Activated naive CD4-positive, alpha-beta T cell treated with anti-CD3 and anti-CD28 coated beads, Interleukin-2, amount 50 U/mL, for 72 hours (primary cell): ENCODE measurements around the gene JAM3. TPM values are rescaled to one million over a fixed set of nuclear protein-coding genes. Genes with fewer than 3 reads are reported as not detected.

Experiments used
- ATAC-seq, 2 donors: fragments of 150-1000 bp; cut with Tn5 transposase; 2 replicates each; pipeline ENCODE4 v1.10.0; 2021; ENCODE audit warnings: mild to moderate bottlenecking in 2 of 2, moderate library complexity in 2 of 2
- DNase-seq, 2 donors: peaks; one replicate each; pipeline ENCODE4 v3.0.0; 2021 to 2022; ENCODE audit warnings: low spot score in 2 of 2
- H3K27ac Mint-ChIP-seq, 2 donors: one replicate each; pipeline ENCODE4 v1.8.0; 2022; ENCODE audit warnings: mild to moderate bottlenecking in 2 of 2, mixed read lengths in 2 of 2
- H3K36me3 Mint-ChIP-seq, 2 donors: one replicate each; pipeline ENCODE4 v1.8.0; 2022; ENCODE audit warnings: mixed read lengths in 2 of 2
- H3K9me3 Mint-ChIP-seq, 2 donors: one replicate each; pipeline ENCODE4 v1.8.0; 2022; ENCODE audit warnings: mixed read lengths in 2 of 2
- total RNA-seq, 2 donors: library from RNA; stranded (reverse); gene quantifications; one replicate each; pipeline ENCODE4 v1.2.3, GENCODE V29; 2022

JAM3 gene
- total RNA-seq, 2 donors from 2014 or later = 0.98 to 17.7 TPM

DNA sequence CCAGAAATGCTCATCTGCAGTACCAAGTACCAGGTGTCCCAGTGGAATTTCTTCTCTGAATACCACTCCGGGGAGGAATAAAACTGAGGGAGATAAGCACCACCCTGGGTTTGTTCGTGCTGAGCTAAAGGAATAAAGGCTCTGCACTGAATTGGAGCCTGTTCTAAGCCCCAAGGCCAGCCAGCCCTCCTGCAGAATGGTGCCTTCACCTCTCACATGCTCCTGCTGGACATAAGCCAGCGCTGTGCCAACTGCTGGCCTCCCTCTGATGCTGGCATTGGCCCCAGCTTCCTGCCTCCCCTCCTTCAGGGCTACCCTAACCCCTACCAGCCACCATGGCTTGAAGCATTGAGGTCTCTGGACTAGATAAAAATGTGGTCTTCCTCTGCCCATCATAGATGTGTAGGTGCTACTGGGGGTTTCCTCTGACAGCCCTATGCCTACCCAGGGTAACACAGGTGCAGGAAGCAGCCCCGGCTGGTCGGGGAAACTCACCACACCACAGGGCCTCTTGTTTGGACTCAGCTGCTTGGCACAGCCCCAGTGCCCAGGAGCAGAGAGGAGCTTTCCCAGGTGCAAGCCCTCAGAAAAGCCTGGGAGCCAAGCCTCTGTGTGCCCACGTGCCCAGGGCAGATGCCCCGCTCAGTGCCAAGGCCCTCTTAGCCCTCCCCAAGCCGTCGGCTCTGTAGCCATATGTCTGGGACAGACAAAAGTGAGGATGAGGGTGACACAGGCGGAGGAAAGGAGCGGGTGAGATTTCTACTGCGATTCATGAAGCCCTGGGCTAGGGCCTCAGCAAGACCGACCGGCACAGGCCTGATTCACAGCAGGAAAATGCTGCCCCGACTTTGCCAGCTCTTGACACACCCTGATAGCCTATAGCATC, 34.1 kb upstream of the JAM3 start:
- H3K9me3 Mint-ChIP-seq = peaks cover 0 to 4% of the 10 kb centered on the region in 2 donors
- ATAC-seq (no peak), DNase-seq (no peak)
- H3K27ac Mint-ChIP-seq = no peak overlapping the region
- peaks cover 0 to 15% of the 10 kb centered on the region in 2 donors for H3K36me3 Mint-ChIP-seq

DNA sequence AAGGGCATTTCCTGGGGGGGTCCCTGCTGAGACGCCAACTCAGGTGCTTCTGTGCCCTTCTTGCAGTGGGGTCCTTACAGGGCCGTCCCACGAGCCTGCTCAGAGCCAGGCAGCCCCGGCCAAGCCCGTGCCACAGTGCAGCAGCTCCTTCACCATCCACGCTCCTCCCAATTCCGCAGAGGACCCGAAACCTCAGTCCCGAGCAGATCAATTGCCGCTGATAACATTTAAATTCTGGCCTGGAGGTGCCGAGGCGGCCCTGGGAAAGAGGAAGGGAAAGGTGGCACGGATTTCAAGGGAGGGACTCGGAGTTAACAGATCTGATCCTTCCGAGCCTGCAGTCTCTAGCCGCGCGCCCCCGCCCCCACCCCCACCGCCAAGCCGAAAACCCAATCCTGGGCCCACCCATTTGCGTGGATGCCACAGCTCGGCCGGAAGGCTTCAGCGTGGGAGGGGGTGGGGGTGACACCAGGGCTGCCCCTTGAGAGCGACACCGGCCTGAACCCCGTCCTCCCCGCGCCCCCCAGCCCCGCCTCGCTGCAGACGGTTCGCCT, 32.3 kb upstream of the JAM3 start:
- DNase-seq (peak in 1 of 2 donors; percentile 27), ATAC-seq (peak; percentile 21 to 34)
- Mint-ChIP-seq H3K9me3 (peaks cover 0 to 4% of the 10 kb centered on the region in 2 donors), H3K36me3 (peaks cover 0 to 15% of the 10 kb centered on the region in 2 donors), H3K27ac (peak overlapping the region; percentile 29 to 55)

DNA sequence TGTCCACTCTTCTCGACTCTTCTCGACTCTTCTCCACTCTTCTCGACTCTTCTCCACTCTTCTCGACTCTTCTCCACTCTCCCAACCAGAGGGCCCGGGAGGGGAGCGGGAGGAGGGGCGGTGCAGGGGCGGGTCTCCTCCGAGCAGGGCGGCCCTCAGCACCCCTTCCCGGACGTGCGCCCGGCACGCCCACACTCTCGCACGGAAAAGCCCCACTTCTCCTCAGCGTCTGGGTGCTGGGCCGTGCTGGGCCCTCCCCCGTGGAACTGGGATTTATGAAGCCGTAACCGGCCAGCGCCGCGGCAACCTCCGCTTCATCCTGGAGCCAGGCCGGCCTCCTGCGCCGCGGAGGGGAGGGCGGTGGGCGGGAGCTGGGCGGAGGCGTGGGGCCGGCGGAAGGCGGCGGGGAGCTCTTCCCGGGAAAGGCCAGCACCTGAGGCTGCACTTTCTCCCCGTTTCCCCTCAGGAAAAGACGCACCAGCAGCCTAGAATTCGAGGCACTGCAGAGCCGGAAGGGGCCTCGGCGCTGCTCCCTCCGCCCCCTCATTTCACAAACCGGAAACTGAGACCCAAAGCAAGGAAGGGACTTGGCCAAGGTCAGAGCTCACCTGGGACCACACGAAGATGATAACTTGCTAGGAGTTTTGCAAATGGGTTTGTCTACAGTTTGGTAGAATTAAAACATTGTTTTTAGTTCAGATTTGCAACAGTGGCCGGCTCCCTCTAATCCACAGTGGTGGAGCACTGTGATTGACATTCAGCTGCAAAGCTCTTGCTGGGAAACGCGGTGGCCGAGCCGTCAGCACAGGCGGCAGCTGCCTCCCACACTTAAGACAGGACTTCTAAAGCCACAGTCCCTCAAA, 31.6 kb upstream of the JAM3 start:
- Mint-ChIP-seq H3K27ac (peak overlapping the region; percentile 55 to 94), H3K9me3 (peaks cover 0 to 4% of the 10 kb centered on the region in 2 donors), H3K36me3 (peaks cover 0 to 15% of the 10 kb centered on the region in 2 donors)
- DNase-seq (peak in 1 of 2 donors; percentile 52), ATAC-seq (peak; percentile 51 to 66)

DNA sequence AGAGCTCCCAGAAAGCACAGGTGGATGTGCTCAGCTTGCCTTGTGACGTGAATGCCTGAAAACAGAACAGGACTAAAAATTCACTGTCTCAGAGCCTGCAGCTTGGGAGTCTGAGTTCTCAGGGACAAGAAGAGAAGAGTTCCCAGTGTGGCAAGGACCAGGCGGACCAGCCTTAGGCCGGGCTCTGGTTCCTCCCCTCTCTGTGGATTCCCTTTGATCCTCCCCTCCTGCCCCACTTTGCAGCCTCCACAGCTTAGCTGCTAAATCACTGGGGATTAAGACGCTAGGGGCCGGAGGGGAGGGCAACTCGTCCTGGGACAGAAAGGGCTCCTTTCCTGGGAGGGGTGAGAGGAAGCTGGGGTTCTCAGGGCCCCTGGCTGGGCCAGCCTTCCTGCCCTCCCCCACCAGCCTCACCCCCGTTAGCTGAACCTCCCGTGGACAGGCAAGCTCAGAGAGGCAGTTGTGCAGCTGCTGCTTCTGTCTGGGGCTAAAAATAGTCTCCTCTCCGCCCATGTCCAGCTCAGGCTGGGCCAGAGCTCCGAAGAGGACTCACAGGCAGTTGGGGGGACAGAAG, 29.9 kb upstream of the JAM3 start:
- no peak for ATAC-seq
- H3K36me3 Mint-ChIP-seq = peaks cover 0 to 15% of the 10 kb centered on the region in 2 donors
- peaks cover 0 to 4% of the 10 kb centered on the region in 2 donors for H3K9me3 Mint-ChIP-seq
- no peak overlapping the region for H3K27ac Mint-ChIP-seq
- DNase-seq = no peak

DNA sequence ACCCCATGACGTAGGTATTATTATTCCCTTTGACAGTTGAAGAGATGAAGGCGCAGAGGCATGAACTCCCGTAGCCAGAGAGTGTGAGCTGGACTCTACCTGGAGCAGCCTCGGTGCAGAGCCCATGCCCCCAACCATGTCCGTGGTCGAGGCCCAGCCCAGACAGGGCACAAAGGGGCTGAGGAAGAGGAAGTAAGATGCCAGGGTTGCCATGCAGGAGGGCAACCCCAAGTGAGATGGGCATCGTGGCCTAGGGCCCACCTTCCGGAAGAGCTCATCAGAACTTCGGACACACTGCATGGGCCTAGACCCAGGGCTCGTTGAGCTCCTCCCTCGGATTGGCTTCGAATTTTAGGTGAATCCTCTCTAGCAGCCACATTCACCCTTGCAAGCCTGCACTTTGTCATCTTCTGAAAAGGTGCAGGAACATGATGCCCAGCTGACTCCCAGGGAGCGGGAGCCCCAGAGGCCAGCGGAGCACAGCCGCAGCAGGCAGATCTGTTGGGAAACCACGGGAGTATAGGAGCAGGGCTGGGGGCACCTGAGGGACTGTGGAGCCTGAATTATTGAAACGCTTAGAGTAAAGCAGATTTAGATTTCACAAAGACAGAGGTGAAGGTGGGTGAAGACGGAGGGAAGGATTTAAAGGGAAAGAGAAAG, 29.0 kb upstream of the JAM3 start:
- Mint-ChIP-seq H3K9me3 (peaks cover 0 to 4% of the 10 kb centered on the region in 2 donors), H3K36me3 (peaks cover 0 to 15% of the 10 kb centered on the region in 2 donors), H3K27ac (no peak overlapping the region)
- no peak for DNase-seq
- ATAC-seq = no peak

DNA sequence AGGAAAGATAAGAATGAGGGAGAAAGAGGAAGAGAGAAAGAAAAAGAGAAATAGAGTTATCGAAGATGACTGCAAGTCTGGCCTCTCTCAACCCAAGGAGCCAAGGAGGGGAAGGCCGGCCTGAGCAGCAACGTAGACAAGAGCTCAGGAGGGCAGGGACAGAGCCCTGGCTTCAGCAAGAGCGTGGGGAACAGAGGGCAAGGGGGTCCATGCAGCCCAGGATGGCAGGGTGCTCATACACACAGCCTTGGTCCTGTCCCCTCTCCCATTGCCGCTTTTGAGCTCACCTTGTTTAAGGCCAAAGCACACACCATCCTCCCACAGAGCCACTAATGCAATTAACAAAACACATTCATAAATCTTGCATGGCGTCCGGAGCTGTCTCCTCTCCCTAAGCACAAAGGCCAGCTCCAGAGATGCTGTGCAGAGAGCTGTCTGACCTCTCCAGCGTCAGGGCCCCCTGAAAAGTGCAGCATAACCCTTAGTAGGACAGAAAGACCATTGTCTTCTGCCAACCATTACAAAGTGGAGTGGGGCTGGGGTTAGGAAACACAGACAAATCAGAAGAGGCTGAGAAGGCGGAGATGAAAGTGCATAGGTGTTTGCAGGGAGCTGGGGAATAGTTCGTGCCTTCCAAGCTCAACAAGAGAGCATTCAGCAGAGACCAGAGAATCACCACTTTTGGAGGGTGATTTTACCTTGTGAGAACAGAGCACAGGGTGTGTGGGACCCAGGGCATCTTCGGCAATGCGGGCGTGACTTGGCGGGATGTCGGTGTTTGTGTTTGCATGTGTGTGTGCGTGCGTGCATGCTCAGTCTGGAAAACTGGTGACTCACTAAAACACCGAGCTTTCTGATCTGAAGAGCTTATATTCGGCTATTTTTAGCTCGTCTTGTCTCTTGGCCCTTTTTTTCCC, 28.2 kb upstream of the JAM3 start:
- peaks cover 0 to 8% of the 10 kb centered on the region in 2 donors for H3K36me3 Mint-ChIP-seq
- no peak for DNase-seq
- ATAC-seq = no peak
- H3K9me3 Mint-ChIP-seq = peaks cover 0 to 2% of the 10 kb centered on the region in 2 donors
- no peak overlapping the region for H3K27ac Mint-ChIP-seq

DNA sequence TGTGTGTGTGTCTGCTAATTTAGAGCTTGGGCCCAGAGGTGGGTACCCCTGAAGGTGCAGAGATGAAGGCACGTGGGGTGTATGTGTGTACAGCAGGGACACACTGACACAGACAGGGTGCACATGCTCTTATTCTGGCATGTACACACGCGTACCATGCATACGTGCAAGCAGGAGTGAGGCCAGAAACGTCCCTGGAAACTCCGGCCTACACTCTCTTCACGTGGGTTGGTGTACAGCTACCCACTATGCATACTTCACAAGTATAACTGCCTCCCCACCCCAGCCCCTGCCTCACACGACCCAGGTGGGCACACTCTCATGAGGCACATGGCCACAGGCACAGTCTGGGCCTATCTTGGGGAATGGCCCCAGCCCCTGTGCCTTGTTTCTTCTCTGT, 27.5 kb upstream of the JAM3 start:
- Mint-ChIP-seq H3K36me3 (peaks cover 0 to under 1% of the 10 kb centered on the region in 2 donors), H3K27ac (no peak overlapping the region), H3K9me3 (no peaks in the 10 kb centered on the region)
- ATAC-seq (no peak), DNase-seq (no peak)

DNA sequence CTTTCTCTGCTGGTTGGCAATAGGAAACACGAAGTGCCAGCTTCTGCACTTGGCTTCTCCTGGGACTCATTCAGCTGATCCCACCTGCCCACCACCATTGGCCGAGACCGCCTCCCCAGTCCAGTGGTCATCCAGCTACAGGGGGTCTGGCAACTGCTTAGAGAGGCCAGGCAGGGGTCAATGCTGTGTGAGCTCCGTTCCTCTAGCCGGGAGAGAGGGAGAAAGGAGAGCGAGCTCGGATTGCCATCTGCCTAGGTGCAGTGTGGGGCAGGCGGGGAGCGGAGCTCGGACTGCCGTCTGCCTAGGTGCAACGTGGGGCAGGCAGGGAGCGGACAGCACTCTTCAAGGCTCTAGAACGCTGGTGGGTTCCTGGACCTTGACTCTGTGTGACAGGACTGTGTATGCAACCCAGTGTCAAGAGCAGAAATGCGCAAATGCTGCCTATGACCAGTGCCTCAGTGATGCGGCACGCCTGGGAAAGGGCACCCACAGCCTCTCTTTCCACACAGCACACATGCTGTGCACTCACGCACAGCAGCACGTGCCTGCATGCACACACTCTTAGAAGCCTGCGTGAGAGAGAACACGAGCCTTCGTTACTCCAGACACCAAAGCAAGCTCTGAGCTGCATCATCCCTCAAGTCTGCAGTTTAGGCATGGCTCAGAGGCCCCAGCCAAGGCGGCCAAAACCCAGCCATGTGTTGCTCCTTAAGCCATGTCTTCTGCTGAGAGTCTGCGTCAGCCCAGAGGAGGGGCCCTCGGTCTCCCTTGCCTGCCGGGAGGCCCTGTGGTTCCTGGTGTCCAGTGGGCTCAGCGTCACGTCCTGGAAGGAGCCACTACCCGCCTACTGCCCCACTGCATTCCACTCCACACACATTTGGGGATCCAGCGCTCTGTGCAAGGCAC, 26.8 kb upstream of the JAM3 start:
- no peak overlapping the region for H3K27ac Mint-ChIP-seq
- ATAC-seq = no peak
- no peak for DNase-seq
- H3K9me3 Mint-ChIP-seq = no peaks in the 10 kb centered on the region
- no peaks in the 10 kb centered on the region for H3K36me3 Mint-ChIP-seq

DNA sequence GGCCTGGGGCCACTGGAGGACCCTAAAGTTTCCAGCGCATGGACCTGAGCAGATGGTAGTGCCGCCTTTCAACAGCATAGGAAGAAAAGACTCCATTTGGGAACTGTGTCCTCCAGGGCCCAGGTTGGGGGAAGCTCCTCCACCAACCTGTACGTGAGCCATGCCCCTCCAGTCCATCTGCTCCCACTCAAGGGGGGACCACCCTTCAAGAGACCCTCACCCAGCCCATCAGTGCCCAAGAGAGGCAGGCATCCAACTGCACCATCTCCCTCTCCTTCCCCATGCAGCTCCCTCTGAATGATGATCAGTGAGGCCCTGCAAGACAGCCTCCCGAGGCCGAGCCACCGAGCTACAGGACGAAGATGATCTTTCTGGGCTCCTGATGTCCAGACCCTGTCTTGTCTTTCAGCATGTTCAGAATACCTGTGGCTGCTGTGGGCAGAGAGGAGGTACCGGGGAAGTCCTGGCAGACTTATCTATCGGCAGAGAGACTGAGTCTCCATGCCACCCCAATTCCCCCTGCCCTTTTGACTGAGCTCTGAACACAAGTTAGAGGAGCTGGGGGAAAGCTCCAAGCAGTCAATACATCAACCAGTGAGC, 25.0 kb upstream of the JAM3 start:
- Mint-ChIP-seq H3K27ac (peak overlapping the region in 1 of 2 donors; percentile 81), H3K36me3 (no peaks in the 10 kb centered on the region), H3K9me3 (no peaks in the 10 kb centered on the region)
- DNase-seq = no peak
- ATAC-seq = no peak

DNA sequence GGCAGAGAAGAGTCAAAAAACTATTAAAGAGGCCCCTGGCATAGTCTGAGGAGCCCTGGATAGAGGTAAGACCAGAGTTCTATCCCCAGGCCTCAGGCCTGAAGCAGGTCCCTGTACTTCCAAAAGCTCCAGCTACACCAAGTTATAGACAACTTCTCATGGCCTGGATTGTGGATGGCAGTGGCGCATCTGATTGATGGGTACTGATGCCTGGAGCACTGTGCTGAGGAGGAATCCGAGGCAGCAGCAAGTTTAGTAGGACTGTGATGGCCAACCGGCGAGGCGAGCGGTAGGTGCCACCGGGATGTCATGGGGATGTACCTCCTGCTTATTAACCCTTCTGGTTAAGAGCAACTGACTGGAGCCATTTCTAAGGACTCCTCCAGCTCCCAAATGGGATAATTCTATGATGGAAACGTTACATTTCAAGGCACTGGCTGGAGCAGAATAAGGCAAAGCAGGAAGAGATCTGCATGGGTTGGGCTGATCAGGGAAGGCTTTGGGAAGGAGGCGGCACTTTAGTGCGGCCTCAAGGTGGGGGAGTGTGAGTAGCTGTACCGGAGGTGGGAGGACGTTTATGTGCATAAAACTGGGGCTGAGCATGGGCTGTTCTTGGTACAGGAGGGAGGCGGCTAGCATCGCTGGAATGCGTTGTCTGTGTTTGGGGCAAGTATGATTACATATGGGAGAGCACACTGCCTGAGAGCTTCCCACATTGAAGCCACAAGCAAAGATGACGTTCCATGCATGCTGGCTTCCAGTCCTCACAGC, 24.2 kb upstream of the JAM3 start:
- Mint-ChIP-seq H3K9me3 (no peaks in the 10 kb centered on the region), H3K27ac (no peak overlapping the region), H3K36me3 (no peaks in the 10 kb centered on the region)
- DNase-seq = no peak
- no peak for ATAC-seq

DNA sequence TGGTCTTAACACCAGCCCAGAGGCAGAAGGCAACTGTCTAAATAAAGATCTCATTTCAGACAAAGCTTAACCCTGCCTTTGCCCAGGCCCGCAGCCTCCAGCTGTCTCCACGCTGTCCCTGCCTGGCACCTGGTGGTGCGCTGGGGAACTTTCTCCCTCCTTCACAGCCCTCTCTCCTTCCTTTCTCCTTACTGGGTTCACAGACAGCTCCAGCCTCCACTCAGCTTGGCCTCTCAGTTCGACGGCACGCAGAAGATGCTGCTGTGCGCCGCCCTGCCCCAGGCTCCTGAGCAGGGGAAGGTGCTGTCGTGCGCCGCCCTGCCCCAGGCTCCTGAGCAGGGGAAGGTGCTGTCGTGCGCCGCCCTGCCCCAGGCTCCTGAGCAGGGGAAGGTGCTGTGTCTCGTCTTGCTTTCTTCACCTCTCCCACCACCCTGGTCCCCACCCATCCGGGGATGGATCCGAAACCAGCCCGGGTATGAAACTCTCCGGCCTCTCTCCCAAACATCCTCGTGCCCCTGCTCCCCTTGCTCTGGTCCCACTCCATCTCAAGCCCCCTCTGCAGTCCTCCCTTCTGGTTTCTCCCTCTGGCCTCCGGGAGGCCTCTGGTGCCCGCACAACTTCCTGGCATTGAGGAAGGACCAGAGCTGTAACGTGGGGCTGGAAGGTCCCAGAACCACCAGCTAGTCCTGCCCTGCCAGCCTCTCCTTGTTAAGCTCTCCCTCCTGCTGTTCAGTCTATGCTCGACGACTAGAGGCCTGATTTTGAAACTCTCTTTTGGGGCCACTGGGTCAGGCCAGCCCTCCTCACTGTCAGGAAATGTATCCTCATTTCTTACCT, 22.9 kb upstream of the JAM3 start:
- ATAC-seq = peak; percentile 58 to 81
- no peaks in the 10 kb centered on the region for H3K9me3 Mint-ChIP-seq
- H3K27ac Mint-ChIP-seq = no peak overlapping the region
- peak in 1 of 2 donors; percentile 37 for DNase-seq
- H3K36me3 Mint-ChIP-seq = no peaks in the 10 kb centered on the region

DNA sequence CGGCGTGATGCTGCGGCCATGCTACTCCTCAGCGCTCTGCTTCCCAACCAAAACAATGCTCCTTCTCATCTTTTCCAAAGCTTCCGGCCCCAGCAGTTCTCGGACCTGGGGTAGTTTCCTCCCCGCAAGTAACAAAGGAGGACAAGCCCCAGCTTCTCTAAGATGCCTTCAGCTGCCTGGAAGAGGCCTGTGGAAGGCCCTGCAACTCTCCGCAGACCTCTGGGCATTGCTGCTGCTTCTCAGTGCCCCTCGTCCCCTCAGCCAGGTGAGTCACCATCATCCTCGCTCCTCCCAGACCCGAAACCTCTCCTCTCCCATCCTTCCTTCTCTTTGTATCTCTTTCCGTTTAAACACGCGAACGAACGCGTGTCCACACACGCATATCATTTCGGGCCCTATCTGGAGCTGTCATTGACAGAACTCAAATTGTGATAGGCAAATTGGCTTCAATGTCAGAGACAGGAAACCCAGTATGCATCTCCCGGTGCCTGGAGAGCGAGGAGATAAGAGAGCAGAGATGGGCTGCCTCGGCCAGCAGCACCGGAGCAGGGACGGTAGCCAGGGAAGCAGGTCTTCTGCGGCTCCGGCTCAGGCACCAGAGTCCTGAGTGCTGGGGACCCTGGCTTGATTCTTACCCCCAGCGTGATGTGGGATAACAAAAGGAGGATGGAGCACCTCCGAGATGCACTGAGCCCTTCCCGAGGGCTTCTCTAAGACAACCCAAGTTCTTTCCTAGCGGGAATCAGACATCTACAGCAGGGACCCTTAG, 22.0 kb upstream of the JAM3 start:
- no peak for DNase-seq
- no peaks in the 10 kb centered on the region for H3K9me3 Mint-ChIP-seq
- no peak for ATAC-seq
- H3K36me3 Mint-ChIP-seq = no peaks in the 10 kb centered on the region
- H3K27ac Mint-ChIP-seq = peak overlapping the region in 1 of 2 donors; percentile 67
